SK-N-SH (cell line): ENCODE data around the gene GGTLC2. TPM values are rescaled to one million over a fixed set of nuclear protein-coding genes. Genes with fewer than 3 reads are reported as not detected.

Source experiments
- CTCF ChIA-PET: fragments of 300-600, 350-600 bp; formaldehyde crosslinking; extraction: SDS; loops from one replicate; lab custom pipeline; 2021; lab: Yijun Ruan, JAX
- POLR2A ChIA-PET: fragments of 350-600 bp; sonication (Branson Sonifier 250); formaldehyde crosslinking; extraction: SDS; loops from one replicate; lab custom pipeline; 2020; ENCODE audit warnings: antibody characterized with exemption, inconsistent platforms; lab: Yijun Ruan, JAX
- DNase-seq: peaks from one replicate; pipeline ENCODE4 v3.0.0; 2012
- H2AFZ ChIP-seq: fragments of 200-600 bp; sonication (generic); 2 replicates; pipeline ENCODE4 v1.8.1; 2016; ENCODE audit warnings: antibody characterized with exemption, mild to moderate bottlenecking, low read depth
- H3F3A ChIP-seq: fragments of 200-600 bp; sonication (generic); replicated peaks from 2 replicates; pipeline ENCODE3; 2016; ENCODE audit warnings: antibody characterized with exemption, mild to moderate bottlenecking; ENCODE audit not compliant: insufficient read depth
- H3K27ac ChIP-seq, 2 experiments: fragments of 200-500 bp in 1 of 2; fragments of 200-600 bp in 1 of 2; sonication (Bioruptor generic) in 1 of 2; sonication (generic), shearing (Covaris generic) in 1 of 2; 2 replicates each; pipeline versions ENCODE4 v1.5.1 to v1.6.1; 2014 to 2016; ENCODE audit warnings: low read depth in 2 of 2, inconsistent platforms in 1 of 2, low read length in 1 of 2, mild to moderate bottlenecking in 1 of 2, mixed read lengths in 1 of 2
- H3K27me3 ChIP-seq: fragments of 200-600 bp; sonication (generic), shearing (Covaris generic); 2 replicates; pipeline ENCODE4 v1.6.1; 2016; ENCODE audit warnings: mixed run types; ENCODE audit not compliant: insufficient read depth
- H3K36me3 ChIP-seq, 2 experiments: fragments of 200-500 bp in 1 of 2; fragments of 200-600 bp in 1 of 2; sonication (Bioruptor generic) in 1 of 2; sonication (generic) in 1 of 2; replicated peaks in 1 of 2; 2 replicates each; pipeline versions ENCODE3 to v1.5.1; 2014 to 2016; ENCODE audit warnings: low read length in 1 of 2, mild to moderate bottlenecking in 1 of 2; ENCODE audit not compliant: insufficient read depth in 2 of 2, control insufficient read depth in 1 of 2
- H3K4me1 ChIP-seq, 2 experiments: fragments of 200-500 bp in 1 of 2; fragments of 200-600 bp in 1 of 2; sonication (Bioruptor generic) in 1 of 2; sonication (generic), shearing (Covaris generic) in 1 of 2; 2 replicates each; pipeline versions ENCODE4 v1.5.1 to v1.6.1; 2014 to 2016; ENCODE audit warnings: low read depth in 1 of 2, low read length in 1 of 2, mixed run types in 1 of 2; ENCODE audit not compliant: insufficient read depth in 2 of 2, control insufficient read depth in 1 of 2
- H3K4me2 ChIP-seq: fragments of 200-600 bp; sonication (generic), shearing (Covaris generic); 2 replicates; pipeline ENCODE4 v1.6.1; 2017; ENCODE audit warnings: mixed run types
- H3K4me3 ChIP-seq, 2 experiments: fragments of 200-500 bp in 1 of 2; fragments of 200-600 bp in 1 of 2; sonication (Bioruptor generic) in 1 of 2; sonication (generic), shearing (Covaris generic) in 1 of 2; 2 replicates each; pipeline versions ENCODE4 v1.5.1 to v1.8.1; 2014 to 2016; ENCODE audit warnings: low read depth in 2 of 2, inconsistent platforms in 1 of 2, low read length in 1 of 2, mild to moderate bottlenecking in 1 of 2, mixed read lengths in 1 of 2, moderate library complexity in 1 of 2
- H3K79me2 ChIP-seq: fragments of 200-600 bp; sonication (generic); 2 replicates; pipeline ENCODE4 v1.8.1; 2017; ENCODE audit warnings: mild to moderate bottlenecking; ENCODE audit not compliant: insufficient read depth
- H3K9ac ChIP-seq: fragments of 200-600 bp; sonication (generic); 2 replicates; pipeline ENCODE4 v1.6.1; 2017; ENCODE audit warnings: mixed run types
- H3K9me2 ChIP-seq: fragments of 200-600 bp; sonication (generic); 2 replicates; pipeline ENCODE4 v1.6.1; 2017; ENCODE audit warnings: mixed run types
- H3K9me3 ChIP-seq: fragments of 200-600 bp; sonication (generic); 2 replicates; pipeline ENCODE4 v1.6.1; 2017; ENCODE audit warnings: mixed run types, mild to moderate bottlenecking, moderate library complexity
- H4K20me1 ChIP-seq: fragments of 200-600 bp; sonication (generic); 2 replicates; pipeline ENCODE4 v1.6.1; 2017; ENCODE audit warnings: mild to moderate bottlenecking, mixed run types; ENCODE audit not compliant: insufficient read depth
- ELF1 ChIP-seq: IDR thresholded peaks from 2 replicates; pipeline ENCODE4 v1.4.0; 2012
- EP300 ChIP-seq, 2 experiments: IDR thresholded peaks; 2 replicates each; pipeline versions ENCODE4 v1.4.0 to v1.6.1; 2012; ENCODE audit warnings: borderline replicate concordance in 1 of 2, low read depth in 1 of 2, low read length in 1 of 2
- FOXM1 ChIP-seq: IDR thresholded peaks from 2 replicates; pipeline ENCODE4 v1.4.0; 2012; ENCODE audit warnings: low read depth, mild to moderate bottlenecking
- GATA2 ChIP-seq: sonication (generic); formaldehyde crosslinking; IDR thresholded peaks from 2 replicates; pipeline ENCODE4 v1.5.0; 2020; ENCODE audit warnings: mild to moderate bottlenecking, missing genetic modification reagents
- NFIC ChIP-seq: IDR thresholded peaks from 2 replicates; pipeline ENCODE4 v1.4.0; 2012; ENCODE audit warnings: borderline replicate concordance
- POLR2AphosphoS5 ChIP-seq: IDR thresholded peaks from 2 replicates; pipeline ENCODE4 v1.6.1; 2012; ENCODE audit warnings: low read depth, low read length
- RAD21 ChIP-seq: IDR thresholded peaks from 2 replicates; pipeline ENCODE4 v1.6.1; 2012; ENCODE audit warnings: mild to moderate bottlenecking, low read length
- TCF12 ChIP-seq: IDR thresholded peaks from 2 replicates; pipeline ENCODE4 v1.4.0; 2012
- TEAD4 ChIP-seq: IDR thresholded peaks from 2 replicates; pipeline ENCODE4 v1.4.0; 2012; ENCODE audit warnings: mild to moderate bottlenecking, borderline replicate concordance; ENCODE audit not compliant: insufficient read depth
- WGBS: methylation state at CpG from one replicate; pipeline ENCODE4 v1.1.6; 2017; ENCODE audit warnings: low lambda C conversion rate; 5-methylcytosine and 5-hydroxymethylcytosine counted together
- polyA plus RNA-seq, 3 experiments: library from polyadenylated mRNA; depleted of rRNA; stranded (reverse); fragments of >200 nt; gene quantifications; 2 replicates each; pipeline ENCODE4 v1.2.3, GENCODE V29; 2012
- TF ChIP-seq, protein P1 (sequence below): fragments of 150-350 bp; IDR thresholded peaks from 2 replicates; pipeline ENCODE4 v1.6.1; 2016; ENCODE audit warnings: mild to moderate bottlenecking, low read depth, low read length
- TF ChIP-seq, protein P2 (sequence below): IDR thresholded peaks from 2 replicates; pipeline ENCODE4 v1.4.0; 2012; ENCODE audit warnings: low read depth, borderline replicate concordance
- TF ChIP-seq, protein P3 (sequence below): fragments of 200-600 bp; sonication (generic); IDR thresholded peaks from 2 replicates; pipeline ENCODE4 v1.6.1; 2017; ENCODE audit warnings: antibody characterized with exemption, mild to moderate bottlenecking, moderate library complexity

The GGTLC2 gene
- polyA plus RNA-seq, 1 of the 3 experiments (the other 2 are of a cell fraction): not detected

DNA sequence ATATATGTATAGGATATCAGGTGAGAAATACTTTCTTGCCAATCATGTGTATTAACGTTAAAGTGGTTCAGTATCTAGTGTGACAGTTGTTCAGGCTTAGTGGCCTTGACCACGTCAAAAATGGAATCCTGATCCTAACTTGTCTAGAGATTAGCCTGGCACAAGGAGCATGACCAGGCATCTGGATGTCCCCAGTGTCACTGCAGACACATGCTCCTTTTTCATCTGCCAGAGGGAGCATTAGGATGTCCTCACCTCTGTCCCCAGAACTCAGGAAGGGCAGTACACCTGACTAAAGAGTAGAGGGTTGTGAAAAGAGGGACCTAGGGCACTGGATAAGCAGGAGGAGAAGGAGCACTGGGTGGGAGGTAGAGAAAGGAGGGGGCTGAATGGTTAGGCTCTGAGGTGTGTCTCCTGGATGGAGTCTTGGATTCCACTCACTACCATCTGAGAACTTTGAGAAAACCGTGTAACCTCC is 40.9 kb upstream of the GGTLC2 start:
- no peak for TF ChIP-seq EP300 (IDR thresholded peaks at IDR 0.05; ENCODE audit: borderline replicate concordance in 1 of 2, low read depth in 1 of 2, low read length in 1 of 2)
- TF ChIP-seq, protein P1, sequence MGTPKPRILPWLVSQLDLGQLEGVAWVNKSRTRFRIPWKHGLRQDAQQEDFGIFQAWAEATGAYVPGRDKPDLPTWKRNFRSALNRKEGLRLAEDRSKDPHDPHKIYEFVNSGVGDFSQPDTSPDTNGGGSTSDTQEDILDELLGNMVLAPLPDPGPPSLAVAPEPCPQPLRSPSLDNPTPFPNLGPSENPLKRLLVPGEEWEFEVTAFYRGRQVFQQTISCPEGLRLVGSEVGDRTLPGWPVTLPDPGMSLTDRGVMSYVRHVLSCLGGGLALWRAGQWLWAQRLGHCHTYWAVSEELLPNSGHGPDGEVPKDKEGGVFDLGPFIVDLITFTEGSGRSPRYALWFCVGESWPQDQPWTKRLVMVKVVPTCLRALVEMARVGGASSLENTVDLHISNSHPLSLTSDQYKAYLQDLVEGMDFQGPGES: no peak
- TF ChIP-seq ELF1: no peak
- TF ChIP-seq, protein P2, sequence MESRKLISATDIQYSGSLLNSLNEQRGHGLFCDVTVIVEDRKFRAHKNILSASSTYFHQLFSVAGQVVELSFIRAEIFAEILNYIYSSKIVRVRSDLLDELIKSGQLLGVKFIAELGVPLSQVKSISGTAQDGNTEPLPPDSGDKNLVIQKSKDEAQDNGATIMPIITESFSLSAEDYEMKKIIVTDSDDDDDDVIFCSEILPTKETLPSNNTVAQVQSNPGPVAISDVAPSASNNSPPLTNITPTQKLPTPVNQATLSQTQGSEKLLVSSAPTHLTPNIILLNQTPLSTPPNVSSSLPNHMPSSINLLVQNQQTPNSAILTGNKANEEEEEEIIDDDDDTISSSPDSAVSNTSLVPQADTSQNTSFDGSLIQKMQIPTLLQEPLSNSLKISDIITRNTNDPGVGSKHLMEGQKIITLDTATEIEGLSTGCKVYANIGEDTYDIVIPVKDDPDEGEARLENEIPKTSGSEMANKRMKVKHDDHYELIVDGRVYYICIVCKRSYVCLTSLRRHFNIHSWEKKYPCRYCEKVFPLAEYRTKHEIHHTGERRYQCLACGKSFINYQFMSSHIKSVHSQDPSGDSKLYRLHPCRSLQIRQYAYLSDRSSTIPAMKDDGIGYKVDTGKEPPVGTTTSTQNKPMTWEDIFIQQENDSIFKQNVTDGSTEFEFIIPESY: no peak
- TF ChIP-seq RAD21: no peak
- no peak for TF ChIP-seq TEAD4
- no peak for TF ChIP-seq FOXM1
- no peak for TF ChIP-seq NFIC
- WGBS: 7% methylated on average over 3 of the region's 3 CpGs
- Histone ChIP-seq H3K27me3 (no peaks in the 10 kb centered on the region; the same call in 1 of the 2 replicates), H3F3A (no peaks in the 10 kb centered on the region), H3K79me2 (no peaks in the 10 kb centered on the region), H3K9ac (no peak overlapping the region), H3K9me2 (no peaks in the 10 kb centered on the region), H3K36me3 (no peaks in the 10 kb centered on the region), H4K20me1 (no peaks in the 10 kb centered on the region), H2AFZ (no peak overlapping the region), H3K4me2 (no peak overlapping the region), H3K27ac (no peak overlapping the region), H3K4me3 (no peak overlapping the region), H3K9me3 (no peaks in the 10 kb centered on the region), H3K4me1 (no peaks in the 10 kb centered on the region)
- ChIA-PET CTCF (interaction anchor here (0.7 to 1.5 kb wide), 3 partner anchors 12 to 27 kb away, joined by 3 to 6 read pairs (median 3); no protein-coding TSS in a partner anchor), POLR2A (no interaction called here)
- no peak for DNase-seq

DNA sequence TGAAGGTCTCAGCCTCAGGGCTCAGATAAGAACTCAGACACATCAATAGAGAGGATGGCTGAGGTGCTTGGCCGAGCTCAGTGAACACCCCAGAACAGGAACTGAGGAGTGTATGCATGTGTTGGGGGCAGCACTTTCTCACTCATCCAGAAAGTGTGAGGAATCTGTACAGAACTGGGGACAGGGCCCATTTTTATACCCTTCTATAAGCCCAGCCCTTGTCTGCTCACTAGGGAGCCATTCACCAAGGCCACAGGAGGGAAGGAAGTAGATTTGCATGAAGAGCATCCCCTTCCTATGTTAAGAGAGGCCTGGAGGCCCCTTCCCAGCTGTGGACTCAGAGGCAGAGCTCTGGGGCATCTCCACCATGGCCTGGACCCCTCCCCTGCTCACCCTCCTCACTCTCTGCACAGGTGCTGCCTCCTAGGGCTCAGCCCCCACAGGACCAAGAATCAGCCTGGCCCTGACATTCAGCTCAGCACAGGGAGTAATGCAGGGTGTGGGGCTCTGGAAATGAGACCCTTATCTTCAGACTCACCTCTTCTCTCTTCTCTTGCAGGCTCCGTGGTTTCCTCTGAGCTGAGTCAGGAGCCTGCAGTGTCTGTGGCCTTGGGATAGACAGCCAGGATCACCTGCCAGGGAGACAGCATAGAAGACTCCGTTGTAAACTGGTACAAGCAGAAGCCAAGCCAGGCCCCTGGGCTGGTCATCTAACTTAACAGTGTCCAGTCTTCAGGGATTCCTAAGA is 39.9 kb upstream of the GGTLC2 start:
- POLR2A ChIA-PET: no interaction called here
- Histone ChIP-seq H3K36me3 (no peaks in the 10 kb centered on the region), H3K79me2 (no peaks in the 10 kb centered on the region), H3K4me3 (no peak overlapping the region), H3K27me3 (no peaks in the 10 kb centered on the region; the same call in 1 of the 2 replicates), H2AFZ (no peak overlapping the region), H3K4me1 (no peaks in the 10 kb centered on the region), H3K9ac (no peak overlapping the region), H4K20me1 (no peaks in the 10 kb centered on the region), H3F3A (no peaks in the 10 kb centered on the region), H3K9me2 (no peaks in the 10 kb centered on the region), H3K27ac (no peak overlapping the region), H3K4me2 (no peak overlapping the region), H3K9me3 (no peaks in the 10 kb centered on the region)
- no peak for DNase-seq
- CTCF ChIA-PET: interaction anchor here (0.7 to 1.6 kb wide), 4 partner anchors 27 to 80 kb away, joined by 3 to 4 read pairs (median 3); no protein-coding TSS in a partner anchor
- 20% methylated on average over 2 of the region's 3 CpGs for WGBS
- TF ChIP-seq POLR2AphosphoS5 (no peak), GATA2 (CRISPR knock-in tag) (no peak), TCF12 (no peak), EP300 (IDR thresholded peaks at IDR 0.05; ENCODE audit: borderline replicate concordance in 1 of 2, low read depth in 1 of 2, low read length in 1 of 2) (no peak)
- TF ChIP-seq, protein P2: no peak
- TF ChIP-seq, protein P3, sequence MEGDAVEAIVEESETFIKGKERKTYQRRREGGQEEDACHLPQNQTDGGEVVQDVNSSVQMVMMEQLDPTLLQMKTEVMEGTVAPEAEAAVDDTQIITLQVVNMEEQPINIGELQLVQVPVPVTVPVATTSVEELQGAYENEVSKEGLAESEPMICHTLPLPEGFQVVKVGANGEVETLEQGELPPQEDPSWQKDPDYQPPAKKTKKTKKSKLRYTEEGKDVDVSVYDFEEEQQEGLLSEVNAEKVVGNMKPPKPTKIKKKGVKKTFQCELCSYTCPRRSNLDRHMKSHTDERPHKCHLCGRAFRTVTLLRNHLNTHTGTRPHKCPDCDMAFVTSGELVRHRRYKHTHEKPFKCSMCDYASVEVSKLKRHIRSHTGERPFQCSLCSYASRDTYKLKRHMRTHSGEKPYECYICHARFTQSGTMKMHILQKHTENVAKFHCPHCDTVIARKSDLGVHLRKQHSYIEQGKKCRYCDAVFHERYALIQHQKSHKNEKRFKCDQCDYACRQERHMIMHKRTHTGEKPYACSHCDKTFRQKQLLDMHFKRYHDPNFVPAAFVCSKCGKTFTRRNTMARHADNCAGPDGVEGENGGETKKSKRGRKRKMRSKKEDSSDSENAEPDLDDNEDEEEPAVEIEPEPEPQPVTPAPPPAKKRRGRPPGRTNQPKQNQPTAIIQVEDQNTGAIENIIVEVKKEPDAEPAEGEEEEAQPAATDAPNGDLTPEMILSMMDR: no peak
